ENCODE data around the gene LAPTM4A.

- TF ChIP-seq CTCF (IDR thresholded peaks at IDR 0.05; ENCODE audit: low read length) (no peak), EZH2 (IDR thresholded peaks at IDR 0.05; ENCODE audit: borderline replicate concordance, low read length) (no peak)
Observed at GRCh38 chr2:20001361-20001863, 50.0 kb downstream of the LAPTM4A start.
